Neural progenitor cell (in vitro differentiated cells): ENCODE results near the gene ADI1. TPM values are rescaled to one million over a fixed set of nuclear protein-coding genes. Genes with fewer than 3 reads are reported as not detected.
A peak's percentile ranks its signal among the peaks of the same experiment; 100 is the strongest.

ENCODE experiments used
- DNase-seq: peaks from one replicate; pipeline ENCODE4 v3.0.0-alpha.2; 2016; ENCODE audit warnings: low spot score
- H2AFZ ChIP-seq: fragments of 200-600 bp; sonication (generic); replicated peaks from 2 replicates; pipeline ENCODE4 v1.6.1; 2016; ENCODE audit warnings: antibody characterized with exemption
- H3F3A ChIP-seq: fragments of 200-600 bp; sonication (generic); 2 replicates; pipeline ENCODE4 v1.6.1; 2016; ENCODE audit warnings: antibody characterized with exemption, low read depth
- H3K27ac ChIP-seq: fragments of 200-600 bp; sonication (generic); 2 replicates; pipeline ENCODE4 v1.5.1; 2016; ENCODE audit warnings: mild to moderate bottlenecking
- H3K27me3 ChIP-seq: fragments of 200-600 bp; sonication (generic); 2 replicates; pipeline ENCODE4 v1.6.1; 2016; ENCODE audit warnings: mild to moderate bottlenecking, moderate library complexity
- H3K36me3 ChIP-seq: fragments of 200-600 bp; sonication (generic); 2 replicates; pipeline ENCODE4 v1.5.1; 2016
- H3K4me1 ChIP-seq: fragments of 200-600 bp; sonication (generic); 2 replicates; pipeline ENCODE4 v1.6.1; 2016; ENCODE audit warnings: mixed run types
- H3K4me2 ChIP-seq: fragments of 200-600 bp; sonication (generic); 2 replicates; pipeline ENCODE4 v1.6.1; 2016
- H3K4me3 ChIP-seq: fragments of 200-600 bp; sonication (generic); 2 replicates; pipeline ENCODE4 v1.5.1; 2016
- H3K79me2 ChIP-seq: fragments of 200-600 bp; sonication (generic); 2 replicates; pipeline ENCODE4 v1.6.1; 2016; ENCODE audit warnings: low read depth
- H3K9ac ChIP-seq: fragments of 200-600 bp; sonication (generic); 2 replicates; pipeline ENCODE4 v1.6.1; 2016
- H3K9me3 ChIP-seq: fragments of 200-600 bp; sonication (generic); 2 replicates; pipeline ENCODE4 v1.5.1; 2016; ENCODE audit warnings: low read depth
- H4K20me1 ChIP-seq: fragments of 200-600 bp; sonication (generic); 2 replicates; pipeline ENCODE4 v1.6.1; 2016; ENCODE audit warnings: low read depth
- H3K27ac Mint-ChIP-seq: 3 replicates; pipeline ENCODE4 v1.8.0; 2021; ENCODE audit warnings: mixed read lengths
- H3K27me3 Mint-ChIP-seq: 2 replicates; pipeline ENCODE4 v1.8.0; 2022; ENCODE audit warnings: low read depth, mild to moderate bottlenecking, inconsistent platforms, moderate library complexity, mixed read lengths; ENCODE audit not compliant: insufficient read depth
- H3K36me3 Mint-ChIP-seq: 3 replicates; pipeline ENCODE4 v1.8.0; 2021; ENCODE audit warnings: mixed read lengths
- H3K4me1 Mint-ChIP-seq: 3 replicates; pipeline ENCODE4 v1.8.0; 2021; ENCODE audit warnings: mixed read lengths
- H3K4me3 Mint-ChIP-seq: 3 replicates; pipeline ENCODE4 v1.8.0; 2021; ENCODE audit warnings: mild to moderate bottlenecking, moderate library complexity, mixed read lengths
- H3K9me3 Mint-ChIP-seq: 3 replicates; pipeline ENCODE4 v1.8.0; 2020; ENCODE audit warnings: mixed read lengths
- EZH2 ChIP-seq: fragments of 200-600 bp; sonication (generic); IDR thresholded peaks from 2 replicates; pipeline ENCODE4 v1.6.1; 2017; ENCODE audit warnings: antibody characterized with exemption, mild to moderate bottlenecking, moderate library complexity
- EZH2phosphoT487 ChIP-seq: fragments of 200-600 bp; sonication (generic); IDR thresholded peaks from 2 replicates; pipeline ENCODE4 v1.6.1; 2017; ENCODE audit warnings: antibody characterized with exemption
- total RNA-seq: library from RNA; depleted of rRNA; stranded (reverse); fragments of >200 nt; gene quantifications from 2 replicates; pipeline ENCODE4 v1.2.3, GENCODE V29; 2015; ENCODE audit warnings: low replicate concordance
- TF ChIP-seq, protein P1 (sequence below): fragments of 200-600 bp; sonication (generic); IDR thresholded peaks from 2 replicates; pipeline ENCODE4 v1.5.1; 2017; ENCODE audit warnings: antibody characterized with exemption, mild to moderate bottlenecking

ADI1 gene
- total RNA-seq, 1 donor from 2014 or later: 29.3 TPM

DNA sequence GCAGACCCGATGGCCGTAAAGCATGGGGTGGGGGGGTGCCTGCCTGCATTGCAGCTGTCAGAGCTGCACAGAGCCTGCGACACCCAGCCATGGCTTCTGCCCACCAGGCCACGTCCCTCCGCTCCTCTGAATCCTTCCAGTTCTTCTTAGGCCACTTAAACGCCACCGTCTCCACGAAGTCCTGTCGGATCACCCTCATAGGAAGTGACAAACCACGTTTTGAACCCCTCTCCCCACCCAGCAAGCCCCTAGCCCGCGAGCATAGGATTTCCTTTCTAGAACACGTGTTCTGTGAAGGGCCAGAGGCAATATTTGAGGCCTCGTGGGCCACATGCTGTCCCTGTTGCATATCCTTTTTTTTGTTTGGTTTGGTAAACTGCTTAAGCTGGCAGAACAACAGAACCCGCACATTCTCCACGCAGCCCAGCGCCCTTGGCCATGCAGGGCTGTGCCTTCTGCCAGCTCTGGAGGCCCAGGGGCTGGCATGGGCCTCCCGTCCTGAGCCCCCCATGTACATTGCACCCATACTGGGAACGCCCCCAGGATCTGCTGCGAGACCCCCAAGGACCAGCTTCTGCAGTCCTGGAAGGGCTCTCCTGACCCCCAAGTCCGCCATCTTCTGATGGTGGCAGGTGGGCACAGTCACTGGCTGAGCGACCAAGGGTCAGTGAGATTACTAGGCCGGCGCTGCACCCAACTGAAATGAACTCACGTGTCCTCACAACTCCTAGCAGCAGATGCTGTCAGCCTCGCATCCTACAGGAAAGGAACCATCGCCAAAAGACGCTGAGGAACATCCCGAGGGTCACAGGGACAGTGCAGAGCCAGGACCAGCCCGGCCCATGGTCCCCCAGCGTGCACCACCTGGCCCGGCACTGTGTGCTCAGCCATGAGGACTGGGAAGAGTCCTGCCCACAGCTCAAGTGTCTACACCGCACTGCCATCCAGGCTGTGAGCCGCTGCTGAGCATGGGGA lies 35.1 kb downstream of the ADI1 start:
- peak overlapping the region; percentile 25 for H3K27ac Mint-ChIP-seq
- peaks cover 2% of the 10 kb centered on the region for H3K27me3 Mint-ChIP-seq
- peaks cover 12% of the 10 kb centered on the region for H3K4me1 Mint-ChIP-seq
- Histone ChIP-seq H2AFZ (no peak overlapping the region), H3K9me3 (no peaks in the 10 kb centered on the region), H3F3A (no peaks in the 10 kb centered on the region), H3K27ac (no peak overlapping the region), H3K9ac (no peak overlapping the region), H3K36me3 (no peaks in the 10 kb centered on the region), H3K4me1 (no peaks in the 10 kb centered on the region), H4K20me1 (no peaks in the 10 kb centered on the region), H3K4me2 (no peak overlapping the region), H3K27me3 (no peaks in the 10 kb centered on the region), H3K4me3 (no peak overlapping the region), H3K79me2 (no peaks in the 10 kb centered on the region)
- peaks cover 15% of the 10 kb centered on the region for H3K36me3 Mint-ChIP-seq
- no peak for DNase-seq
- TF ChIP-seq EZH2phosphoT487: no peak
- TF ChIP-seq, protein P1, sequence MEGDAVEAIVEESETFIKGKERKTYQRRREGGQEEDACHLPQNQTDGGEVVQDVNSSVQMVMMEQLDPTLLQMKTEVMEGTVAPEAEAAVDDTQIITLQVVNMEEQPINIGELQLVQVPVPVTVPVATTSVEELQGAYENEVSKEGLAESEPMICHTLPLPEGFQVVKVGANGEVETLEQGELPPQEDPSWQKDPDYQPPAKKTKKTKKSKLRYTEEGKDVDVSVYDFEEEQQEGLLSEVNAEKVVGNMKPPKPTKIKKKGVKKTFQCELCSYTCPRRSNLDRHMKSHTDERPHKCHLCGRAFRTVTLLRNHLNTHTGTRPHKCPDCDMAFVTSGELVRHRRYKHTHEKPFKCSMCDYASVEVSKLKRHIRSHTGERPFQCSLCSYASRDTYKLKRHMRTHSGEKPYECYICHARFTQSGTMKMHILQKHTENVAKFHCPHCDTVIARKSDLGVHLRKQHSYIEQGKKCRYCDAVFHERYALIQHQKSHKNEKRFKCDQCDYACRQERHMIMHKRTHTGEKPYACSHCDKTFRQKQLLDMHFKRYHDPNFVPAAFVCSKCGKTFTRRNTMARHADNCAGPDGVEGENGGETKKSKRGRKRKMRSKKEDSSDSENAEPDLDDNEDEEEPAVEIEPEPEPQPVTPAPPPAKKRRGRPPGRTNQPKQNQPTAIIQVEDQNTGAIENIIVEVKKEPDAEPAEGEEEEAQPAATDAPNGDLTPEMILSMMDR: no peak
- no peak for TF ChIP-seq EZH2
- H3K4me3 Mint-ChIP-seq: no peak overlapping the region
- H3K9me3 Mint-ChIP-seq: peaks cover 8% of the 10 kb centered on the region

DNA sequence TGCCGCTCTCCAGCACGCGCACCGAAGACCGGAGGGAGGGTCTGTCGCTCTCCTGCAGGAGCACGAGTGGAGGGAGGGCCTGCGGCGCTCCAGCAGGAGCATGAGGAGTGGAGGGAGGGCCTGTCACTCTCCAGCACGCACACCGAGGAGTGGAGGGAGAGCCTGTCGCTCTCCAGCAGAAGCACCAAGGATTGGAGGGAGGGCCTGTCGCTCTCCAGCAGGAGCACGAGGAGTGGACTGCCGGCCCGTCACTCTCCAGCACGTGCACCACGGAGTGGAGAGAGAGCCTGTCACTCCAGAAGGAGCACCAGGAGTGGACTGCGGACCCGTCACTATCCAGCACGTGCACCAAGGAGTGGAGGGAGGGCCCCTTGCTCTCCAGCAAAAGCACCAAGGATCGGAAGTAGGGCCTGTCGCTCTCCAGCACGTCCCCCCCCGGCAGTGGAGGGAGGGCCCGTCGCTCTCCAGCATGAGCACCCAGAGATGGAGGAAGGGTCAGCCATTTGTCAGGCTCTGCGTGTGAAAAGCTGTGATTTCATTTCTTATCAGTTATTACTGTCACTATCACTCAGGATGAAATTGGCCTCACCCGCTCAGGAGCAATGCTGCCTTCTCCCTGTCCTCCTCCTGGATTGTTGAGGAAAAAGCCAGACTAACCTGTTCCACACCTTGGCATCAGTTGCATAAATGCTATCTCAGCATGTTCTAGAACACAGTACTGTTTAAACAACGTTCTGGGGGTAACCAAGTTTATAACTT lies 35.9 kb downstream of the ADI1 start:
- TF ChIP-seq, protein P1: no peak
- H3F3A ChIP-seq: no peaks in the 10 kb centered on the region
- H3K27ac ChIP-seq: no peak overlapping the region
- H3K36me3 ChIP-seq: no peaks in the 10 kb centered on the region
- Mint-ChIP-seq H3K4me1 (peaks cover 4% of the 10 kb centered on the region), H3K36me3 (peaks cover 15% of the 10 kb centered on the region), H3K4me3 (no peak overlapping the region), H3K27ac (no peak overlapping the region), H3K27me3 (peaks cover 2% of the 10 kb centered on the region), H3K9me3 (peaks cover 8% of the 10 kb centered on the region)
- H3K4me1 ChIP-seq: no peaks in the 10 kb centered on the region
- H4K20me1 ChIP-seq: no peaks in the 10 kb centered on the region
- no peak overlapping the region for H3K4me2 ChIP-seq
- no peak overlapping the region for H2AFZ ChIP-seq
- no peak overlapping the region for H3K4me3 ChIP-seq
- H3K9me3 ChIP-seq: no peaks in the 10 kb centered on the region
- no peaks in the 10 kb centered on the region for H3K79me2 ChIP-seq
- no peaks in the 10 kb centered on the region for H3K27me3 ChIP-seq
- H3K9ac ChIP-seq: no peak overlapping the region
- DNase-seq: peak; percentile 42

DNA sequence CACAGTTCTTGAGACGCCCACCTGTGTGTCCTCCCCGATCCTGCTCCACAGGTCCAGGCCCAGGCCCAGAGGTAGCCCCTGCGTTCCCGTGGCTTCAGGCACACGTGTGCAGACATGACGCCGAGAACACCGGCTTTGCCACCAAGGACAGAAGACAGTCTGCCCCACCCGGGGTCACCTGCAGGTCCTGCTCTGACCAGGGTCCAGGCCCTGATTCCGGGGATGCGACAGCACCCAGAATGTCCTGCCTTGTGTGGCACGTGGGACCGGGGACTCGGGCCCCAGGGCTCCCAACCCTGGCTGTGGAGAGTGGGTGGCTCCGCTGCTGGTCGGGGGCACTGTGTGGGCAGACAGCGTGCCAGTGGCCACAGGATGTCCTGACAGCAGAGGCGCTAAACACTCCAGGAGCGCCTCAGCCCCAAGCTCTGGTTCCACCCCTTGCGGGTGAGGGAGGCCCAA lies 36.9 kb downstream of the ADI1 start:
- Histone ChIP-seq H3K4me2 (no peak overlapping the region), H3K27me3 (no peaks in the 10 kb centered on the region), H3K27ac (no peak overlapping the region), H3K9ac (no peak overlapping the region), H3K4me3 (no peak overlapping the region), H3F3A (no peaks in the 10 kb centered on the region), H3K79me2 (no peaks in the 10 kb centered on the region), H3K4me1 (no peaks in the 10 kb centered on the region), H3K9me3 (no peaks in the 10 kb centered on the region), H3K36me3 (no peaks in the 10 kb centered on the region), H4K20me1 (no peaks in the 10 kb centered on the region), H2AFZ (no peak overlapping the region)
- no peak overlapping the region for H3K27ac Mint-ChIP-seq
- no peak overlapping the region for H3K4me3 Mint-ChIP-seq
- H3K27me3 Mint-ChIP-seq: peaks cover 2% of the 10 kb centered on the region
- TF ChIP-seq EZH2: no peak
- TF ChIP-seq, protein P1: no peak
- peaks cover 2% of the 10 kb centered on the region for H3K4me1 Mint-ChIP-seq
- no peak for DNase-seq
- H3K36me3 Mint-ChIP-seq: peaks cover 16% of the 10 kb centered on the region
- peaks cover 6% of the 10 kb centered on the region for H3K9me3 Mint-ChIP-seq
